Ectodermal cell (in vitro differentiated cells): ENCODE measurements around the gene ZDHHC4.

Experiments used
- H3K27ac ChIP-seq: 2 replicates; pipeline ENCODE4 v1.7.0; 2013; ENCODE audit warnings: mild to moderate bottlenecking, low read depth, low read length; ENCODE audit not compliant: insufficient read depth, poor library complexity, severe bottlenecking
- H3K27me3 ChIP-seq: 2 replicates; pipeline ENCODE4 v1.7.0; 2013; ENCODE audit warnings: mild to moderate bottlenecking, low read length; ENCODE audit not compliant: insufficient read depth, control insufficient read depth, poor library complexity, severe bottlenecking
- H3K36me3 ChIP-seq: one replicate; pipeline ENCODE4 v1.7.0; 2013; ENCODE audit warnings: low read length; ENCODE audit not compliant: control insufficient read depth, insufficient read depth
- H3K4me1 ChIP-seq: one replicate; pipeline ENCODE4 v1.7.0; 2013; ENCODE audit warnings: low read length; ENCODE audit not compliant: control insufficient read depth, insufficient read depth
- H3K4me3 ChIP-seq: 2 replicates; pipeline ENCODE4 v1.7.0; 2013; ENCODE audit warnings: low read depth, low read length, control low read depth; ENCODE audit not compliant: insufficient read depth
- H3K9me3 ChIP-seq: 2 replicates; pipeline ENCODE4 v1.7.0; 2013; ENCODE audit warnings: mild to moderate bottlenecking, low read length, moderate library complexity; ENCODE audit not compliant: control insufficient read depth
- WGBS, 2 experiments: methylation state at CpG; one replicate each; pipeline ENCODE4 v1.1.7; 2013; ENCODE audit warnings: missing lambda C conversion rate in 2 of 2; 5-methylcytosine and 5-hydroxymethylcytosine counted together

The ZDHHC4 gene

GRCh38 chr7:6542368-6542767, 34.9 kb upstream of the ZDHHC4 start:
- H3K9me3 ChIP-seq, result no peaks in the 10 kb centered on the region
- H3K27me3 ChIP-seq, result peaks cover 5% of the 10 kb centered on the region
- no peaks in the 10 kb centered on the region for H3K36me3 ChIP-seq
- H3K27ac ChIP-seq, result no peak overlapping the region
- 83 to 94% methylated on average over 1 of the region's 1 CpG for WGBS, 2 experiments
- no peaks in the 10 kb centered on the region for H3K4me1 ChIP-seq
- H3K4me3 ChIP-seq, result no peak overlapping the region

DNA sequence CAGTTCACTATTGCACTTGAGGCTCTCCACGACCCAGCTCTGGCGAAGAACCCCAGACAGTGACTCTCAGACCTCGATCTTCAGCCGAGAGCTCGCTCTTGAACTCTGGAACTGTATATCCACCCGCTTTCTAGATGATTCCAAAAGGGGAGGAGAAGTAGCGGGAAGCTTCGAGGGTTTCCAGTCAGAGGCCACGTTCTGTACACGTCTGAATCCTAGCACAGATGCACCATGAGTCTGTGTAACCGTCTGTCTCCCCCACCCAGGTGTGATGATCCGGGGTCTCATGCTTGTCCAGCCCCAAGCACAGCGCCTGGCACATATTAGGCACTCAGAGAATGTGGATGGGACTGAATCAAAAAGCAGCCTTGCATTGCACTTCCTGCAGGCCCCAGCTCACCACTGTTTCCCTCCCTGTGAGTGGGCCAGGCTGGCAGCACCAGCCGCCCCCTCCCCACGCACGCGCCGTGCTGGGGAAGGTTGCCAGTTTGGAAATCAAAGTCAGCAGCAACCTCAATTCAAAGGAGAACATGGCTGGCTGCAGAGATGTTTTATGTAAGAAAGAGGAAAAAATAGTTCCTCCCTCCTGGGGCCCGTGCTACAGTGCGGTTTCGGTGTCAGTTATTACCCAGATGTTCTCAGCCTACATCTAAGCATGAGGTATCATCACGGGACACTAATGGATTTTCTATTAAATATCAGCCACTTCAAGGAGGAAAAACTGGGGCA, 31.7 kb upstream of the ZDHHC4 start:
- no peak overlapping the region for H3K27ac ChIP-seq
- H3K4me3 ChIP-seq, result no peak overlapping the region
- H3K27me3 ChIP-seq, result no peaks in the 10 kb centered on the region
- 94% methylated on average over 22 of the region's 22 CpGs for WGBS, 2 experiments
- H3K9me3 ChIP-seq, result no peaks in the 10 kb centered on the region
- no peaks in the 10 kb centered on the region for H3K36me3 ChIP-seq
- H3K4me1 ChIP-seq, result no peaks in the 10 kb centered on the region

GRCh38 chr7:6546498-6547251, 30.6 kb upstream of the ZDHHC4 start:
- Histone ChIP-seq H3K9me3 (no peaks in the 10 kb centered on the region), H3K36me3 (no peaks in the 10 kb centered on the region)

GRCh38 chr7:6547400-6547799, 29.9 kb upstream of the ZDHHC4 start:
- H3K27ac ChIP-seq, result no peak overlapping the region
- H3K4me3 ChIP-seq, result no peak overlapping the region
- 92 to 96% methylated on average over 1 of the region's 1 CpG for WGBS, 2 experiments
- no peaks in the 10 kb centered on the region for H3K4me1 ChIP-seq
- H3K9me3 ChIP-seq, result no peaks in the 10 kb centered on the region
- no peaks in the 10 kb centered on the region for H3K36me3 ChIP-seq
- no peaks in the 10 kb centered on the region for H3K27me3 ChIP-seq

More at GRCh38 chr7:6546498-6547251, 30.6 kb upstream of the ZDHHC4 start:
- Histone ChIP-seq H3K27me3 (no peaks in the 10 kb centered on the region), H3K27ac (no peak overlapping the region), H3K4me1 (no peaks in the 10 kb centered on the region), H3K4me3 (no peak overlapping the region)
- WGBS, 2 experiments, result 88 to 90% methylated on average over 12 of the region's 12 CpGs

GRCh38 chr7:6551016-6551511, 26.2 kb upstream of the ZDHHC4 start, which contains the start of gene GRID2IP:
Gene GRID2IP, minus strand, starts transcription at chr7:6551461. Its CDS starts 25 bp downstream, at chr7:6551436.
- no peaks in the 10 kb centered on the region for H3K36me3 ChIP-seq
- 93 to 94% methylated on average over 46 of the region's 46 CpGs for WGBS, 2 experiments
- no peak within 1 kb of the TSS for H3K27ac ChIP-seq
- no peaks in the 10 kb centered on the region for H3K9me3 ChIP-seq
- H3K27me3 ChIP-seq, result no peaks in the 10 kb centered on the region
- H3K4me1 ChIP-seq, result no peaks in the 10 kb centered on the region
- H3K4me3 ChIP-seq, result no peak within 1 kb of the TSS

DNA sequence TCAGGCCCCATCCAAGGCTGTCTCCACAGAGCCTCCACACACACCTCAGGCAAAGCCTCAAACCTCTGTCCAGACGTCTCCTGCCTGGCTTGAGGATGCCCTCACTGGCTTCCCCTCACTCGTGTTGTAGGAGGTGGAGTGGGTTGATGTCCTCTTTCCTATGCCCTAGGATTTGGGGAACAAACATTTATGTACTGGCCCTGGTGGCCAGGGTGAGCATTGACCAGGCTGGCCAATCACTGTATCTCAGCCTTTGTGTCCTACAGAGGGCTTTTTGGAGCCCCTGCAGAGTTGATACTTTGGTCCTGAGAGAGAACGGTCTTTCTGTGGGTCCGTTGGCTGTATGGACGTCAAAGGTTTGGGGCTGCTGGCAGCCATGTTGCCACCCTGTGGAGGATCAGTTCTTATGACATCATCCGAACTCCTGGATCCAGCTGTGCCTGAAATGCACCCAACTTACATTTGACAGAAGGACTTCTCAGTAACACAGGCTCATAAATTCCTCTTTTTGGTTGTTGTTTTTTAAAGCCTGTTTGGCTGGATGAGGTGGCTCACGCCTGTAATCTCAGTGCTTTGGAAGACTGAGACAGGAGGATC, 23.7 kb upstream of the ZDHHC4 start:
- H3K9me3 ChIP-seq, result no peaks in the 10 kb centered on the region
- no peak overlapping the region for H3K4me3 ChIP-seq
- no peaks in the 10 kb centered on the region for H3K4me1 ChIP-seq
- H3K27ac ChIP-seq, result no peak overlapping the region
- 79 to 82% methylated on average over 7 of the region's 7 CpGs for WGBS, 2 experiments
- H3K36me3 ChIP-seq, result no peaks in the 10 kb centered on the region
- H3K27me3 ChIP-seq, result no peaks in the 10 kb centered on the region

GRCh38 chr7:6554848-6555247, 22.4 kb upstream of the ZDHHC4 start:
- H3K36me3 ChIP-seq, result no peaks in the 10 kb centered on the region
- WGBS, 2 experiments, result 94 to 95% methylated on average over 7 of the region's 7 CpGs
- H3K9me3 ChIP-seq, result no peaks in the 10 kb centered on the region
- no peaks in the 10 kb centered on the region for H3K4me1 ChIP-seq
- H3K27ac ChIP-seq, result no peak overlapping the region
- no peaks in the 10 kb centered on the region for H3K27me3 ChIP-seq
- no peak overlapping the region for H3K4me3 ChIP-seq

DNA sequence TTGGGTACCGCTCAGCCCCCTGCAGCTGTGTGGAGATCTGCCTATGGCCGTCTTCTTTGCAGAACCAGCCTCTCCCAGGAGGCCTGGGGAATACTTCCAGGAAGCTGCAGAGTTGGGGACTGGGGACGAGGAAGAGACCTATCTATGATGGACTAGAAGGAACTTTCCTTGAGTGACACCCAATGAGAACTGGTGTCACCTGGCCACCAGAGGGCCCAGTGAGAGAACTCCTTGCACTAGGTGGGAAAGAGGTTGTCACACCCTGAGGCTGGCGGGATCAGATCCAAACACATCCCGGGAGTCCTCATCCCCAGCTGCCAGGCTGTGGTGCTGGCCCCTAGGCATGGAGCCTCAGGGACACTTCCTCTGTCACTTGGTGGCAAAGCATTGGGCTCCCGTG, 21.1 kb upstream of the ZDHHC4 start:
- Histone ChIP-seq H3K27ac (no peak overlapping the region), H3K4me1 (no peaks in the 10 kb centered on the region), H3K36me3 (no peaks in the 10 kb centered on the region), H3K9me3 (no peaks in the 10 kb centered on the region), H3K27me3 (no peaks in the 10 kb centered on the region), H3K4me3 (no peak overlapping the region)
- WGBS, 2 experiments, result 85% methylated on average over 6 of the region's 6 CpGs

- Histone ChIP-seq H3K27me3 (no peaks in the 10 kb centered on the region), H3K4me1 (no peaks in the 10 kb centered on the region), H3K27ac (no peak overlapping the region), H3K9me3 (no peaks in the 10 kb centered on the region), H3K36me3 (no peaks in the 10 kb centered on the region), H3K4me3 (no peak overlapping the region)
- 68 to 71% methylated on average over 4 of the region's 6 CpGs for WGBS, 2 experiments
Observed at GRCh38 chr7:6558837-6559236, 18.4 kb upstream of the ZDHHC4 start.

- 24 to 44% methylated on average over 2 to 3 of the region's 3 CpGs for WGBS, 2 experiments
- no peak overlapping the region for H3K4me3 ChIP-seq
Observed at GRCh38 chr7:6559896-6560295, 17.4 kb upstream of the ZDHHC4 start.

More at GRCh38 chr7:6559896-6560295, 17.4 kb upstream of the ZDHHC4 start:
- Histone ChIP-seq H3K9me3 (no peaks in the 10 kb centered on the region), H3K36me3 (no peaks in the 10 kb centered on the region), H3K27me3 (no peaks in the 10 kb centered on the region), H3K27ac (no peak overlapping the region), H3K4me1 (no peaks in the 10 kb centered on the region)
